ENCODE data around the gene CPEB2. TPM values are rescaled to one million over a fixed set of nuclear protein-coding genes. Genes with fewer than 3 reads are reported as not detected.

CPEB2 gene
- total RNA-seq, 4 donors from 2014 or later, result 23.2 to 38.5 (median 26.5) TPM

DNA sequence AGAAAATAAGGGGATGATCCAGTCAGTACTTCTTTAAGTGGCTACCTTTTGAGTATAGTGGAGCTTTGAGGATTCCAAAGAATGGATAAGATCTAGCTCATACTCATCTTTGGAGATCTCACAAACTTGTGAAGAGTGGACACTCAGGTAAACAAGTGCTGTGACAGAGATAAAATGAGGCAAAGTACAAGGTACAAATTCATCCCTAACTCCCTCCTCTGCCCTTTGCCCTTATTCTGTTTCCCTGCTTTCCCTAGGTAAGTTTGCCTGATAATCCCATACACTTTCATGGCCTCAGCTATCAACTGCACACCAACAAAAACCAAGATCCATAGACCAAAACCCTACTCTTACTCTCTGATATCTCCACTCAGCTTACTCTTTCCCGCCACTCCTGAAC lies 16.4 kb upstream of the CPEB2 start:
- no peak overlapping the region for H3K4me3 ChIP-seq
- DNase-seq, result no peak
- in situ Hi-C loops (cut with MboI; ENCODE audit: low pct_ligation_motif_present in 1 of 4, low pct_unique_long_range_greater_than_20kb in 1 of 4, low sequenced_read_pairs in 3 of 4) (loop anchor here in 1 of 4 donors (25.0 kb wide), 1 partner anchor 1349 kb away; the partner anchor contains the start of gene BOD1L1), intact Hi-C loops (cut with DNase I; ENCODE audit: low total_unique reads) (no loop called here)
- TF ChIP-seq POLR2AphosphoS5 (IDR thresholded peaks at IDR 0.05) (no peak), POLR2A (IDR thresholded peaks at IDR 0.05) (no peak), EP300 (IDR thresholded peaks at IDR 0.05; ENCODE audit: low read depth) (no peak)
- TF ChIP-seq, protein P1, sequence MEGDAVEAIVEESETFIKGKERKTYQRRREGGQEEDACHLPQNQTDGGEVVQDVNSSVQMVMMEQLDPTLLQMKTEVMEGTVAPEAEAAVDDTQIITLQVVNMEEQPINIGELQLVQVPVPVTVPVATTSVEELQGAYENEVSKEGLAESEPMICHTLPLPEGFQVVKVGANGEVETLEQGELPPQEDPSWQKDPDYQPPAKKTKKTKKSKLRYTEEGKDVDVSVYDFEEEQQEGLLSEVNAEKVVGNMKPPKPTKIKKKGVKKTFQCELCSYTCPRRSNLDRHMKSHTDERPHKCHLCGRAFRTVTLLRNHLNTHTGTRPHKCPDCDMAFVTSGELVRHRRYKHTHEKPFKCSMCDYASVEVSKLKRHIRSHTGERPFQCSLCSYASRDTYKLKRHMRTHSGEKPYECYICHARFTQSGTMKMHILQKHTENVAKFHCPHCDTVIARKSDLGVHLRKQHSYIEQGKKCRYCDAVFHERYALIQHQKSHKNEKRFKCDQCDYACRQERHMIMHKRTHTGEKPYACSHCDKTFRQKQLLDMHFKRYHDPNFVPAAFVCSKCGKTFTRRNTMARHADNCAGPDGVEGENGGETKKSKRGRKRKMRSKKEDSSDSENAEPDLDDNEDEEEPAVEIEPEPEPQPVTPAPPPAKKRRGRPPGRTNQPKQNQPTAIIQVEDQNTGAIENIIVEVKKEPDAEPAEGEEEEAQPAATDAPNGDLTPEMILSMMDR (IDR thresholded peaks at IDR 0.05), result no peak
- H3K27ac ChIP-seq, result no peak overlapping the region
- no peaks in the 10 kb centered on the region for H3K4me1 ChIP-seq
- no peaks in the 10 kb centered on the region for H3K36me3 ChIP-seq
- H3K27me3 ChIP-seq, result peaks cover 6% of the 10 kb centered on the region
- WGBS, 2 donors (ENCODE audit: low coverage in 1 of 2), result 90 to 100% methylated on average over 1 of the region's 1 CpG
- no peaks in the 10 kb centered on the region for H3K9me3 ChIP-seq

GRCh38 chr4:14987054-14987453 lies 15.2 kb upstream of the CPEB2 start:
- Histone ChIP-seq H3K4me3 (no peak overlapping the region), H3K27me3 (peaks cover 6% of the 10 kb centered on the region), H3K27ac (no peak overlapping the region), H3K36me3 (no peaks in the 10 kb centered on the region), H3K4me1 (no peaks in the 10 kb centered on the region), H3K9me3 (no peaks in the 10 kb centered on the region)
- WGBS, 2 donors (ENCODE audit: low coverage in 1 of 2), result 65 to 70% methylated on average over 2 of the region's 2 CpGs
- in situ Hi-C loops (cut with MboI; ENCODE audit: low pct_ligation_motif_present in 1 of 4, low pct_unique_long_range_greater_than_20kb in 1 of 4, low sequenced_read_pairs in 3 of 4), result loop anchor here in 1 of 4 donors (25.0 kb wide), 1 partner anchor 1350 kb away; the partner anchor contains the start of gene BOD1L1
- intact Hi-C loops (cut with DNase I; ENCODE audit: low total_unique reads), result no loop called here
- TF ChIP-seq EP300 (IDR thresholded peaks at IDR 0.05; ENCODE audit: low read depth) (no peak), POLR2AphosphoS5 (IDR thresholded peaks at IDR 0.05) (no peak), POLR2A (IDR thresholded peaks at IDR 0.05) (no peak)
- TF ChIP-seq, protein P1 (IDR thresholded peaks at IDR 0.05), result no peak
- DNase-seq, result no peak

DNA sequence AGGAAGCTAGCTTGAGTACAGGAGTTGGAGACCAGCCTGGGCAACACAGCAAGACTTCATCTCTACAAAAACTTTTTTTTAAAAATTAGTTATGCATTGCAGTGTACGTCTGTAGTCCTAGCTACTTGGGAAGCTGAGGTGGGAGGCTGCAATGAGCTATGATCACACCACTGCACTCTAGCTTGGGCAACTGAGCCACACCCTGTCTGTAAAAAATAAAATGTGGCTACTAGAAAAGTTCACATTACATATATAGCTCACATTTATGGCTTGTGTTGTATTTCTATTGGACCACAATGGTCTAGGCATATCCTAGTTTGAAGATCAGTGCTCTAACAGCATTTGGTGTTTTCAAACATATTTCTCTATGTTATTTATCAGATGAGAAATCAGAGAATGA lies 11.8 kb upstream of the CPEB2 start:
- Histone ChIP-seq H3K36me3 (no peaks in the 10 kb centered on the region), H3K9me3 (no peaks in the 10 kb centered on the region), H3K27me3 (peaks cover 6% of the 10 kb centered on the region), H3K4me3 (no peak overlapping the region), H3K4me1 (no peaks in the 10 kb centered on the region), H3K27ac (no peak overlapping the region)
- no peak for DNase-seq
- WGBS, 2 donors (ENCODE audit: low coverage in 1 of 2), result 50 to 71% methylated on average over 1 of the region's 1 CpG
- in situ Hi-C loops (cut with MboI; ENCODE audit: low pct_ligation_motif_present in 1 of 4, low pct_unique_long_range_greater_than_20kb in 1 of 4, low sequenced_read_pairs in 3 of 4) (loop anchor here in 1 of 4 donors (25.0 kb wide), 1 partner anchor 1353 kb away; the partner anchor contains the start of gene BOD1L1), intact Hi-C loops (cut with DNase I; ENCODE audit: low total_unique reads) (no loop called here)
- TF ChIP-seq EP300 (IDR thresholded peaks at IDR 0.05; ENCODE audit: low read depth), result no peak
- no peak for TF ChIP-seq POLR2A (IDR thresholded peaks at IDR 0.05)

- Histone ChIP-seq H3K4me3 (no peak overlapping the region), H3K36me3 (no peaks in the 10 kb centered on the region), H3K9me3 (no peaks in the 10 kb centered on the region), H3K27ac (no peak overlapping the region), H3K27me3 (no peaks in the 10 kb centered on the region), H3K4me1 (no peaks in the 10 kb centered on the region)
- TF ChIP-seq POLR2A (IDR thresholded peaks at IDR 0.05), result no peak
- TF ChIP-seq, protein P1 (IDR thresholded peaks at IDR 0.05), result no peak
- TF ChIP-seq POLR2AphosphoS5 (IDR thresholded peaks at IDR 0.05), result no peak
- no peak for TF ChIP-seq EP300 (IDR thresholded peaks at IDR 0.05; ENCODE audit: low read depth)
- in situ Hi-C loops (cut with MboI; ENCODE audit: low pct_ligation_motif_present in 1 of 4, low pct_unique_long_range_greater_than_20kb in 1 of 4, low sequenced_read_pairs in 3 of 4), result loop anchor here in 1 of 4 donors (25.0 kb wide), 1 partner anchor 1357 kb away; the partner anchor contains the start of gene BOD1L1
- DNase-seq, result no peak
- 44 to 68% methylated on average over 2 to 3 of the region's 3 CpGs for WGBS, 2 donors (ENCODE audit: low coverage in 1 of 2)
- intact Hi-C loops (cut with DNase I; ENCODE audit: low total_unique reads), result no loop called here
These were observed 8.0 kb upstream of the CPEB2 start for GRCh38 chr4:14994242-14994641.

All from transverse colon (tissue), 4 donors.